HG02798 (cell line): ENCODE data around the gene AJUBA.
"Not testable (repeated sequence)": the region's sequence is repeated elsewhere in the genome, so short reads cannot be mapped to it uniquely, and the experiment has no call there.

Experiments
- ATAC-seq: cut with Tn5 transposase; IDR thresholded peaks from one replicate; pipeline ENCODE4 v1.9.1; 2021; ENCODE audit warnings: mild to moderate bottlenecking; ENCODE audit not compliant: unreplicated experiment, poor library complexity

AJUBA gene

DNA sequence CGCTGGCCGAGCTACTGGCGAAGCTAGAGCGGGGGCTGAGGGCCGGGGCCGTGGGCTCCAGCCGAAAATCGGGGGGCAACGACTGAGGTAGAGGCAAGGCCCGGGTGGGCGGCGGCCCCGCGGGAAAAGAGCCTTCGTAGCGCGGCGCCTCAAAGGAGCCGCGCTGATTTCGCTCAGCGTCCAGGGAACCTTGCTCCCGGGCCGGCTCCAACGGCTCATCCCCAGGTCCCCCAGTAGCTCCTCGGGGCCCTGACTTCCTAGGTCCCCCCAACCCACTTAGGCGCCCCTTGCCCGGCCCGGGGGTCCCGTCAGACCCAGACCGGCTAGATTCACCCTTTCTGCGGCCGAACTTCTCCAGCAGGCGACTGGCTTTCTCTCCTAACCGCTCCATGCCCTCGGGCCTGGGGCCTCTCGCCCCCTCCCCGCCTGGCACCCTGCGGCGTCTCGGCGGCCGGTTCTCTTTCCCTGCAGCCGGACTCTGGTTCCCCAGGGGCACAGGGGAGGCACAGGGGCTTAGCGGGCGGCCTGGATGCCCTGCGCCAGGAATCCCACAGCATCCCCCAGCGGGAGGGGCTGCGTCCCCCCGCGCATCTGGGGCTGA is 375 bp downstream of the AJUBA start:
- ATAC-seq: no peak

DNA sequence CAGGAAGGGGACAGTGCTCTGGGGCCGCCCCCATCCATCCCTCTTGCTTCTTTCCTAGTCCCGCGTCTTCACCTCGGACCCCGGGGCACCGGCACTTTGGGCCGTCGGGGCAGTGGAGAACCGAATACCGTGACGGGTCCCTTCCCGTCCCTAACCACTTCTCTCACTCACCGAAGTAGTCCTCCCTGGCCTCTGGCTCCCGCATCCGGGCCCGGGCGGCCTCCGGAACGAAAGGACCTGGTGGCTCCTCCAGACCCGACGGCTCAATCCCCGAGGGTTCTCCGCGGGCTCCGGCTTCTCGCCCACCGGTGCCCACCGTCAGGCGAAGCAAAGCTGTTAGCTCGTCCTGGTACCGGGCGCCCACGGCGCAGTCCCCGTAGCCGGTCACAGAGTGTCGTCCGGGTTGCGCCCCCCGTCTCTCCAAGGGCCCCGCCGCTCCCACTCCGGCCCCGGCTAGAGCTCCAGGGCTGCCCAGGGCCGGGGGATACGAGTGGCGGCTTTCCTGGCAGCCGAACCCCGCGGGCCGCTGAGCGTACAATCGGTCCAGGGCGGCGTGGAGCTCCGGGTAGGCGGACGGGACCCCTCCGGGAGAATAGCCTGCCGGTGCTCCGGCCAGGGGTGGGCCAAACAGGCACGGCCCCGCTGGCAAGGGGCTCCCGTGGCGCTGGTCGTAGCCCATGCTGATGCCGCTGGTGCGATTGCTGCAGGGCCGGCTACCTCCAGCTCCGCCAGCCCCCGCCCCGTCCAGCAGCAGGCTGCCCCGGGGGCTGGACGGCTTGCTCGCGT is 1.1 kb downstream of the AJUBA start:
- no peak for ATAC-seq

DNA sequence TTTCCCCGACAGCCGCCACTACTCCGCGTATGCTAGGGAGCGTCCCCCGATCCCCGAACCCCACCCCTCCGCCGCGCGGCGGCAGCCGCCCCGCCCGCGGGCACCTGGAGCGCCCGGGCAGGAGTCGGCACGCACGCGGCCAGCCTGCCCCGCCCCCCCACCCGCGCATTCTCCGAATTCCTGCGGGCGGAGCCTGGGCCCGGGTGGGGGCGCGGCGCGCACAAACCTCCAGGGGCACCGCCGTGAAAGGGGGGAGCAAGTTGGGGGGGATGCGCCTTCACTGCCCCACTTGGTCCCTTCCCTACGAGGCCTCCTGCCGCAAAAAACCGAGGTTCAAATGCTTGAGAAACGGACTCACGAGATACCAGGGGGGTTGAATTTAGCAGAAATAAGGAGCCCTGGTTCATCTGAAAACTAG is 1.7 kb downstream of the AJUBA start:
- ATAC-seq: no peak

DNA sequence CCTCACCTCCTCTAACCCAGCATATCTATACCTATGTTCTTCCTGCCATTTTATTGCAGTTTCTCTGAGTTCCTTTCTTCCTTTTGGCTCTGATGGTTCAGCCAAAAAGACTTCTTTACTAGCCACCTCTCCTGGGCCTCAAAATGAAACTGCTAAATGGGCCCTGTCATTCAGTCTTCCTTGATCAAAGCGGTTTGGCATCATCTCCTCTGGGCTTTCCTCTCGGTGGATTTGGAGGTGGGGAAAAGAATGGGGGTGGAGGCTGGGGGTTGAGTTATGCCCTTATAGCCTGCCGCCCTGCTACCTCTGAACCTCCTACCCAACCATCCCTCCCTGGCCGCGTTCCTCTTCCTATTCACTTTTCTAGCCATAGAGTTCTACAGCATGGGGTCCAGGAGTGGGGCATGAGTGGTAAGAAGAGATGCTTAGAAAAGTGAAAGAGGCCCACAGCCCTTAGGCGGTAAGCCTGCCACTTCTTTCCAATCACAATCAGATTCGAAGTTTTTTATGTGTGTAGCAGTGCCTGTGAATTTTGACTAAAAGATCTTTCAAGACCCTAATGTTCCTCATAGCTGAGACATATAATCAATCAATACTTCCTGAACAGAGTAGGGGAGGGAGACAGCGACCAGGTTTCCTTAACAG is 2.5 kb downstream of the AJUBA start:
- no peak for ATAC-seq

DNA sequence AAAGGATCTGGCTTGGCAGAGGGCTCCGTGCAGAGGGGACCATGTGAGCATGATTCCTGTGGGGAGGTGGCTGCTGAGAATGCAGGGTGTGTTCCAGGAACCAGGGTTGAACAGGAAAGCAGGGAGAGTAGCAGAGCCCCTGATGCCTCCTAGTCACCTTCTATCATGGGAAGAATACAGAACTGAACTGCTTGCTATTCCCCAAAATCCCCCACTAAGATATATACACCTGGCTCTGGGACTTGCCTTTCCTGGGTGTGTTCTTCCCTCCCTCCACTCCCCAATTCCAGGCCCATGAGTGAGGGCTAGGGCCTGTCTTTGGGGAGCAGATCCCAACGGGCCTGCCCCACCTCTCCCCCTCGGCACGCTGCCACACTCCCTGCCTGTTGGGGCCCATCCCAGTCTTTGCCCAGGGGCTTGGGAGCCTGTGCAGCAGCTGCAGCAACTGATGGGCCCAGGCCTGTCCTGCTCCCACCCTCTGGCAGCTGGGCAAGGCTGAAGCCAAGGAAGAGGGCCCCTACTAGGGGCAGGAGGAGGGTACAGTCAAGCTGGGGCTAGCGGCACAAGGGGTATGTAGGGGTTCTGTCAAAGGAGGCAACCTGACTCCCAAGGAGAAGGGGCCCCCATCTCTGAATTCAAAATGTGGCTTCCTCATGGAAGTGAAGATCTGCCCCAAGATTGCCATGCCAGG is 3.2 kb downstream of the AJUBA start:
- ATAC-seq: no peak

DNA sequence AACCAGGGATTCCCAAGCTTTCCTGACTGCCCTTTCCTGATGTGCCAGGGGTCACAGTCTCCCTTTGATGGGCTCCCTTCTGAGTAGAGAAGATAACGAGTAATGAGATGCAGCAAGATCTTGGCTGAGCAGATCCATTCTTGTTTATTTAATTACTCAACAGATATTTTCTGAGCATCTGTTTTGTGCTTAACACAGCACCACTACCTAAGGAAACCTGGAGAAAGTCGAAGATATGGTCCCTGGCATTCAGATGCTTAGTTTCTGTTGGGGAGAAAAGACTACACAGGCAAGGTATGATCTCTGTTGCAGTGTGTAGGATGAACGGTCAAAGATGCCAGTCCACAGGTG is 3.9 kb downstream of the AJUBA start:
- ATAC-seq: no peak

DNA sequence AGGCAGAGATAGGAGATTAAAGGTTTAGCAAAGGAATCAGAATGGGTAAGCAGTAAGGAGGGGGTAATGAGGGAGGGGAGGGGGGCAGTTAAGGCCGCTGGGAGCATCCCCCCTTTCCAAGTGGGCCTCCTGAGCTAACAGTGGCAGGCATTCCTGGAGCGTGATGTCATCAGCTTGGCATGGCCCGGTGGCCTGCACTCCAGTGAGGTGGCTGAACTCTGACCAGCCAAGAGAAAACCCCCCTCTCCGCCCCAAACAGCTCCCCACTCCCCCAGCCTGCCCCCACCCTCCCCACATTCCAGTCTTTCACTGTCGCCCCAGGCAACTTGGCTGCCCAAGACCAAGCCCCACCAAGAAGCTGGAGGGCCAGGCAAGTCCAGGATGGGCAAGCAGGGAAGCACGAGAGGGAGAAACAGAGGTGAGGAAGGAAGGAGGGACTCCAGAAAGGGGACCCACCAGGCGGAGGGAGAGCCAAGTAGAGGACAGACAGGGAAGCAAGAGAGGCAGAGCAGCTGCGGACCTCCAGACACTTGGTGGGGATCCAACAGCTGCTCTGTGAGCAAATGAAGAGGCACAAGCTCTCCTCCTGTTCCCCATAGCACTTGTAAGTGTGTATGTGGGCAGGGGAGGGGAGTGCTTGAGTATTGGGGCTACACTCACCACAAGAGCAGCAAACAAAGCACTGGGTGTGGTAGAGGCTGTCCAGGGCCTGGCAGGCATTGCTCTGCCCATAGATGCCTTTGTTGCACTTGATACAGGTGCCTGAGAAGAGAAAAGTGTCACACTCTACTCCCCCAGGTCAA is 4.5 kb downstream of the AJUBA start:
- no peak for ATAC-seq

DNA sequence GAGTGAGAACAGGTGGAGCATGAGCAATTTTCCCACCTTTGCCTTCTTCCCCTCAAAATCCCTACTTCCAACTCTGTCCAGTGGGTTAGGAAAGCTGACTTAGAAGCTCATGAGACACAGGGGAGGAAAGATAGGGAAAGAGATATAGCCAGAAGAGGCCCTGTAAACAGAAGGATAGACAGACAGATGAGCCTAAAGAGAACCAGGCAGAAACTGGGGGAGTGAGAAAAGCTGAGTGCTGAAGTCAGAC is 5.0 kb downstream of the AJUBA start:
- no peak for ATAC-seq

DNA sequence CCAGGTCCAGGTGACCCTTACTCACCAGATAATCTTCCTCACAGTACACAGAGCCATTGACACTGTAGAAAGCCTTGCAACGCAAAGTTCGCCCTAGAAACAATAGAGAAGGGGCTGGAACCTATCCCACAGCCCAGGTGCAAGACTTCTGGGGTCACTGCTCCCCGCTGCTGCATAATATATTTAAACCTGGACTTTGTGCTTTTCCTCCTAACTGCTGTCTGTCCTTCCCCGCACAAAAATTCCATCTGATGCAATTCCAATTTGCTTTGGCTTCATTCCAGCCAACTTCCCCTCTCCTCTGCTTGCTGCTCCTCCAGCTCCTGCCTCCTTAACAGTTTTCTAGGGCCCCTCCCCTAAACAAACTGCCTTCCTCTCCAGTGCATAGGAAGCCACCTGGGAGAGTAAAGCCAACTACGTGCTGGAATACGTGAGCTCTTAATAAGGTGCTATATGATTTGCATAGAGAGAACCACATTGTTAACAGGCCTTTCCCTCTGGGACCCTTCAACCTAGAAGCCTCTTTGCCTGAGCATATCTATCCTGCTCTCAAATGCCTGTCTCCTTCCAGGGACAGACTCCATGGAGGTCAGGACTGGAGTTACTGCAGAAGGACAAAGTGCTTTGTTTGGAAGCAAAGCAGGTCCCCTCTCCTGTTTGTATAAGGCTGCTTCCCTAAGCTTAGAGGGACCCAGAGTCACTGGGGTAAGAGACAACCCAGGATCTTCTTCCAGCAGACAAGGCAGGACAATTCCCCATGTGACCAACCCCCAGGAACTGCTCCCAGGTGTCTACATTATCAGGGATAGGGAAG is 5.5 kb downstream of the AJUBA start:
- no peak for ATAC-seq

DNA sequence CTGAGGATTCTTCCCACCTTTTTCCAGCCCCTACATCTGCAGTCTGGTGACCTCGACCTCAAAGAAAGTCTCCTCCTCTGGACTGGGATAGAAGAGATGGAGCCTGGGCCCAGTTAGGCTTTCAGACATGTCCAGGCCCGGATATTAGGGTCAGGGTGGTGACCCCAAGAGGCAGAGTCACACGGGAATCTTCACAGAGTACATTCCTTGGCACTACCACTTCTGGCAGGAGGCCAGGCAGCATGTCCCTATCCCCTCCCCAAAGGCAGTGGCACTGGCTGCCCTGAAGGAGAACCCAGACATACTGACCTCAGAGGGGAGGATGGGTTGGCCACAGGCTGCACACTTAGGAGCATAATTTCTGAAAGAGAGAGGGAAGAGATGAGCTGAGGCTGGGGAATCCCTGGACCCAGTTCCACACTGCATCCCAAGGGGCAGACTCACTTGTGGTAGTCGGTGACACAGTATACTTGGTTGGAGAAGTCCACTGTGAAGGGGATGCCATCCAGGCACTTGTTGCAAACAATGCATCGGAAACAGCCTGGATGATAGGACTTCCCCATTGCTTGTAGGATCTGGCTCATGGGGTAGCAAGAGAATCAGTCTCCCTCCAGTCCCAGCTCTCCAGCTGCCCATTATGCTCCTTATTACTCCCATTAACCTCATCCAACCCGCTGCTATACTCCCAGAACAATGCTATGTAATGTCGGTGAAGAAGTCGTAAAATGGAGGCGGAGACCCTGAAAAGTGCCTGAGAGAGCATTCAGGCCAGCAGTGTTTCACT is 7.6 kb downstream of the AJUBA start:
- ATAC-seq: no peak

DNA sequence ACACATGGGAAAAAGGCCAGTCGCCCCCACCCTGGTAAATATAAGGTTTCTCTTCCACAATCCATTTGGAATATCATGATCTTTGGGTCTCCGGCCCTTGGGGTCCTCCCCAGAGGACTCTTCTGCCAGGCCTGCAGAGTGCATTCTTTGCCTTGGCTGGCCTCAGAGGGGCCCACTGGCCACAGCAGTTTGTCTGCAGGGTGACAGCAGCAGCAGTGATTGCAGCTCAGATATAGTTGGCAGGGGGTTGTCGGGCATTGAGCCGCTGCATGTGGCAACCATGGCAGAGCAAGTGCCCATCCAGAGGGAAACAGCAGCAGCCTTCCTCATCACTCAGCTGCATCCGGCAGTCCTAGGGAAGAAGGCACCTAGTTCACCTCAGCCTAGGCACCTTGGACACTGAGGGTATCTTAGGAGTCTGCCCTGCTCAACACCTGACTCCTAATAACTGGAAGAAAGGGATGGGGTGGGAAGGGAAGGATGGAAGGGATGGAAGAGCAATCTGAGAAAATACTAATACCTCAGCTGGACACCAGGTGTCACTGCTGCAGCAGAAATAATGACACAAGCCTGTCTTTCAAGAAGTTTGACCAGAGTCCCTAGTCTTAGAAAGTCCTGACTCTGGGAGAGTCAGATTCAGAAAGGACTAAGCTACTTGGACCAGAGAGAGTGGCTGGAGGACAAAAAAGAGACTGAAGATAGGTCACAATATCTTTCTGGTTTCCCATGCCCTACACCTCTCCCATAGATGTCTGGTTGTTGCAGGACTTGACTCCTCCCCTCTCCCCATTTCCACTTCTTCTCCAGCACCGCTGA is 8.9 kb downstream of the AJUBA start:
- ATAC-seq: no peak

DNA sequence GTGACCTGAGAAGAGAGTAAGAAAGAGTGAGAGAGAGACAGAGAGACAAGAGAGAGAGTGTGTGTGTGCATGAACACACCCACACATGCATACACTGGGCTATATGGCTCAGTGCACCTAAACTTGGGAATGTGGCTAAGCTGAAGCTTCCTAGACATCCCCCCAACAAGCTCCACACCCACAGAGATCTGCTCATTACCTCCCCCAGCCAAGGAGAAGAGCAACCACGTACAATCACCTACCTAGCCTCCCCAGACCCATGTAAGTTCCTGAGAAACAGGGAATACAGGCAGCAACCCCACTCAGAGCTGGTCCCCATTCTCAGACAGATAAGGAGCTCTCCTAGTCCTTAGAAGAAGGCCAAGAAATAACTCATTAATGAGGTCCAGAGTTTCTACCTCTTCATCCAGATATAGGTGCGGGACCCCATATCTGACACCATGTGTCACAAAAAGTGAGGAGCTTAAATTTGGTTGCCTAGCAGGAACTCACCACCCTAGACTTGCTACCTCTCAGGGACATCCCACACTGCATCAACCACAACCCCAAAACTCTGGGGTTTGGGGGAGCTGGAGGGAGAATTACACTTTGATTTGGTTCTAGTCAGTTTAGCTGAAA is 9.9 kb downstream of the AJUBA start:
- ATAC-seq: no peak

DNA sequence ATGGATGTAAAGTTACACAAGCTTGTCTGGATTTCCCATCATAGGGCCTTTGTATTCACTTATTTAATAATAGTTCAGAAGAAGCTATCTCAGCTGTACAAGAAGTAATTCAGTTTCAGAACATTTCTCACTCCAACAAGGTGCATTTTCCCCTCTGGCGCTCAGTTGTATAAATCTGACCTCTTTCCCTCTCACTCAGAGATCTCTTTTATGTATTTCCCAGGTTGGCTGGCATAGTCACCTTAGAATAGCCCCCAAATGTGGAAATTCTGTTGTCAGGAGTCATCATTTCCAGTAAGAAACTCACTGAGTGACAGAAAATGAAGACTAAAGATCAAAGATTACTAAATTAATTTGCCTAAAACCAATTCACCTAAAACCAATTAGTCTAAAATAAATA is 11.2 kb downstream of the AJUBA start:
- ATAC-seq: no peak

DNA sequence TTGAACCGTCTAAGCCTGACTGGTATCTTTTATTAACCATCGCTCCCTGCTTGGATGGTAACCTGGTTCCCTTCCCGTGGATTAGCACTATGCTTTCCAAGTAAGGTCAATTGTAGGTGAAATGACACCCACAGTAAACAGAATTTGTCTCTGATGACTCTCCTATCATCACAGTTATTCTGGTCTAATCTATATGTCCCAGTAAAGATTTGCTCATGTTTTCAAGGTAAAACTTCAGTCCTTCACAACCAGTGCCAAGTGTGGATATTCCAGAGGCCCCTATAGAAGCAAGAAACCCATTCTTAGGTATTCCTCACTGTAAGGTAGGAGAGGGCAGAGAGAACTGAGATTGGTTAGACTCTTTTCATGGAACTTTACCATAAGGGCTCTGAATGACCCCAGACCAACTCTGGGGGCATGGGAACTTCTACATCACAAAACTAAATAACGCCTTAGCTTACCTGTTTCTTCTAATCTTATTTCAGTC is 15.5 kb downstream of the AJUBA start:
- no peak for ATAC-seq

DNA sequence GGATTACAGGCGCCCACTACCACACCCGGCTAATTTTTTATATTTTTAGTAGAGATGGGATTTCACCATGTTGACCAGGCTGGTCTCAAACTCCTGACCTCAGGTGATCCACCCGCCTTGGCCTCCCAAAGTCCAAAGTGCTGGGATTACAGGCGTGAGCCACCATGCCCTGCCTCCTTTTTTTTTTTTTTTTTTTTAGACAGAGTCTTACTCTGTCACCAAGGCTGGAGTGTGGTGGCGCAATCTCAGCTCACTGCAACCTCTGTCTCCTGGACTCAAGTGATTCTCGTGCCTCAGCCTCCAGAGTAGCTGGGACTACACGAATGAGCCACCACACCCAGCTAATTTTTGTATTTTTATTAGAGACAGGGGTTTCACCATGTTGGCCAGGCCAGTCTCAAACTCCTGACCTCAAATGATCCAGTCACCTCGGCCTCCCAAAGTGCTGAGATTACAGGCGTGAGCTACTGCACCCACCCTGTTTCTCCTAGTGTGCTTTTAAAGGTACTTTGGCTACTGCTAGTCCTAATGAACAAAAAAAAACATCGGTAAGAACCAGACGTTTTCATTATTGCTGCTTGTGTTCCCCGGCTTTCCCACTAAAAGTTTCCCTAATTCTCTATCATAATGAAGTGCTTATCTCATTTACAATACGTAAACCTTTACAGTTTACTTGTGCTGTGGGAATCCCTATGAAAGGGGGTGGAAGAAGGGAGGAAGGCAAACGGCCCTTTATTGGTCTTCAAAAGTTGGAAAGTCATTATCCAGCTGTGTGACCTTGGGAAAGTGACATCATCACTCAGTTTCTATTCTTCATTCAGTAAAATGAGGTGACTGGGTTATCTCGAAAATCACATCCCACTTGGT is 16.2 kb downstream of the AJUBA start:
- ATAC-seq: not testable (repeated sequence)

DNA sequence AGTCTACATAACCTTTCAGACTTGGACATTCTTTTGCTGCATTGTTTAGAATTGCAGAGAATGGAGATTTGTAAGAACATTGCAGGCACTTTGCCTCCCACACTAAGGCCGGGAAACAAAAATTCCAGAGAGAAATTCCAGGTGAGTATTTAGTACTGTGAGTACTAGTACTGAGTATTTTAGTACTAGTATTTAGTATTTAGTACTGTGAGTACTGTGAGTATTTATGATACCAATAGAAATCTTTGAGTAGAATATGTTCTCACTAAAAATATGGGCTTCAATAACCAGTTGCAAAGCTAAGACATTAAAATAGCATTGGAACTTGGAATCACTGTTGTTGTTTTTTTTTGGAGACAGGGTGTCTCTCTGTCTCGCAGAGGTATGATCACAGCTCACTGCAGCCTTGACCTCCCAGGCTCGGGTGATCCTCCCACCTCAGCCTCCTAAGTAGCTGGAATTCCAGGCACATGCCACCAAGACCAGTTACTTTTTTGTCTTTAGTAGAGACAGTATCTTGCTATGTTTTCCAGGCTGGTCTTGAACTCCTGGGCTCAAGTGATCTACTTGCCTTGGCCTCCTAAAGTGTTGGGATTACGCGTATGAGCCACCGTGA is 20.2 kb downstream of the AJUBA start:
- no peak for ATAC-seq
